Lower leg skin (tissue), 3 donors: Measurements from ENCODE around the gene ZSCAN21.

Source experiments
- POLR2A ChIP-seq, 2 donors: fragments of 450-650 bp; IDR thresholded peaks; one replicate each; pipeline ENCODE4 v1.6.1; 2016 to 2017; ENCODE audit warnings: antibody characterized with exemption in 2 of 2, mild to moderate bottlenecking in 1 of 2, moderate library complexity in 1 of 2
- TF ChIP-seq, protein P1 (sequence below), 3 donors: fragments of 450-650 bp; IDR thresholded peaks; one replicate each; pipeline ENCODE4 v1.5.1; 2016; ENCODE audit warnings: antibody characterized with exemption in 3 of 3, mild to moderate bottlenecking in 3 of 3, moderate library complexity in 2 of 3

GRCh38 chr7:100013328-100013676 is 36.3 kb upstream of the ZSCAN21 start:
- TF ChIP-seq POLR2A (IDR thresholded peaks at IDR 0.05), result no peak
- TF ChIP-seq, protein P1, sequence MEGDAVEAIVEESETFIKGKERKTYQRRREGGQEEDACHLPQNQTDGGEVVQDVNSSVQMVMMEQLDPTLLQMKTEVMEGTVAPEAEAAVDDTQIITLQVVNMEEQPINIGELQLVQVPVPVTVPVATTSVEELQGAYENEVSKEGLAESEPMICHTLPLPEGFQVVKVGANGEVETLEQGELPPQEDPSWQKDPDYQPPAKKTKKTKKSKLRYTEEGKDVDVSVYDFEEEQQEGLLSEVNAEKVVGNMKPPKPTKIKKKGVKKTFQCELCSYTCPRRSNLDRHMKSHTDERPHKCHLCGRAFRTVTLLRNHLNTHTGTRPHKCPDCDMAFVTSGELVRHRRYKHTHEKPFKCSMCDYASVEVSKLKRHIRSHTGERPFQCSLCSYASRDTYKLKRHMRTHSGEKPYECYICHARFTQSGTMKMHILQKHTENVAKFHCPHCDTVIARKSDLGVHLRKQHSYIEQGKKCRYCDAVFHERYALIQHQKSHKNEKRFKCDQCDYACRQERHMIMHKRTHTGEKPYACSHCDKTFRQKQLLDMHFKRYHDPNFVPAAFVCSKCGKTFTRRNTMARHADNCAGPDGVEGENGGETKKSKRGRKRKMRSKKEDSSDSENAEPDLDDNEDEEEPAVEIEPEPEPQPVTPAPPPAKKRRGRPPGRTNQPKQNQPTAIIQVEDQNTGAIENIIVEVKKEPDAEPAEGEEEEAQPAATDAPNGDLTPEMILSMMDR (IDR thresholded peaks at IDR 0.05), result no peak
